Activated CD4-positive, alpha-beta T cell treated with anti-CD3 and anti-CD28 coated beads for 24 hours (primary cell): ENCODE measurements around the gene CACNA1H.

ENCODE experiments used
- DNase-seq, 2 donors: peaks; one replicate each; pipeline ENCODE4 v3.0.0-alpha.2; 2020; ENCODE audit warnings: low read depth in 2 of 2

The CACNA1H gene

DNA sequence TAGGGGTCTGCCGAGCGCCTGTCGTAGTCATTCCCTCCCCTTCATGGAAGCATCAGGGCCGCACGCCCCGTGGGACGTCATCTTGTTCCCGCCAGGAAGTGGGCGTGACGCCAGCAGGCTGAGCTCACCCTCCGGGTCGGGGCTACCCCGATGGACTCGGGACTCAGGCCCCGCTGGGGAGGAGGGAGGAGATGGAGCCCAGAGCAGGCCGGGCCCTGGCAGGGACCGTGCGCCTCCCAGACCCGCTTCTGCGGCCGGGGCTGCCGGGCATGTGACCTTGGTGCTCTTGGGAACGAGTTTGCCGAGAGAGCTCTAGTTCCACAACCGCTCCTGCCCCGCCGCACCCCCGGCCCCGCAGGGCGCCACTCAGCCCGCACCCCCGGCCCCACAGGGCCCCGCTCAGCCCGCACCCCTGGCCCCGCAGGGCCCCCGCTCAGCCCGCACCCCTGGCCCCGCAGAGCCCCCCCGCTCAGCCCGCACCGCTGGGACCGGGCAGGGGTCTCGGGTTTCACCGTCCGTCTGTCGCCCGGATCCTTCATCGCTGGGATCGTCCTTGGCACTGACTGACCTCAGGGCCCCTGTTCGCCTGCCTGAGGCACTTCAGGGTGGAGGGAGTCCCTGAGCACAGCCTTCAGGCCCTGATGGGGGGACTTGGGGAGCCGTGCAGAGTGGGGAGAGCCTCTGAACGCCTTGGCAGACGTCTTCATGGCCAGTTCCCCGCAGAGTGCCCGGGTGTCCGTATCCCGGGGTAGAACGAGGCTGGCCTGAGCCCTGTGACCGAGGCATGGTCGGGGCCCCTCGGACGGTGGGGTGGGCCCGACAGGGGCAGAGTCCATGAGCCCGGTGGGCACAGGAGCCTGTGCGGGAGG, 5.8 kb downstream of the CACNA1H start:
- DNase-seq: no peak

- DNase-seq: no peak
Observed at GRCh38 chr16:1159325-1159972, 6.5 kb downstream of the CACNA1H start.

GRCh38 chr16:1159973-1160772, 7.3 kb downstream of the CACNA1H start:
- DNase-seq: no peak

GRCh38 chr16:1160773-1161348, 8.0 kb downstream of the CACNA1H start:
- no peak for DNase-seq

DNA sequence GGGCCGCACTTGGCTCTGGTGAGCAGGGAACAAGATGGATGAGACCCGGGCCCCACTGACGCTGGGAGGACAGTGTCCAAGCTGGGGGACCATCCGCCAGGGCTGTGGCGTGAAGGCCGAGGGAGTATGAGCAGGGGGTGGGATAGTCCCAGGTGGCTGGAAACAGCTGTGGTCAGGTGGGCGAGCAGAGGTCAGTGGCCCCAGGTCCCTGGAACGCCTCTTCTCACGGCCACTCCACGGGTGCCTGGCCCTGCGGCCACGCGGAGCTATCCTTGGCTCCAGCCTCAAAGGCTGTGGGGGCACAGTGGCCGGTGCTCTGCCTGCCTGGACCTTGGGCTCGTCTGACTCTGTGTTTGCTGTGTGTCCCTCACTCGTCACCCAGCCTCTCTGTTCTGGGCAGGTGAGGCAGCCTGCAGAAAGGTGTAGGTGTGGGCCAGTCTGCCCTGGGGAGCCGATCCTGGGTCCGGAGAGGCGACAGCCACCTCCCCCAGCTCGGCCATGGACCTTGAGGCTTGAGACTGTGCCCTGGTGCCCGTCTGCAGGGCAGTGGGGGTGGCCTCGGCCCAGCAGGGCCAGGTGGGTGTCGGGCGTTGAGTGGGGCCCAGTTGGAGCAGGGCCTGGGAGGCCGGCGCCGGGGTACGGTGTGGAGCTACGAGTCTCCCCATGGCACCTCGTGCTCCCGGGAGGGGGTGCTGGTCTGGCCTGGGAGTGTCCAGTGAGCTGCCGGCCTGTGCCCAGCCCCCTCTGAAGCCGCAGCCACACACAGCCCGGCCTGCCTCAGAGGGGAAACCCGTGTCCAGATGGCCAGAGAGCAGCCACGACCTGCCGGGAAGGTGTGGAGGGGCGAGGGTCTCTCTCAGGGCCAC, 10.0 kb downstream of the CACNA1H start:
- no peak for DNase-seq

DNA sequence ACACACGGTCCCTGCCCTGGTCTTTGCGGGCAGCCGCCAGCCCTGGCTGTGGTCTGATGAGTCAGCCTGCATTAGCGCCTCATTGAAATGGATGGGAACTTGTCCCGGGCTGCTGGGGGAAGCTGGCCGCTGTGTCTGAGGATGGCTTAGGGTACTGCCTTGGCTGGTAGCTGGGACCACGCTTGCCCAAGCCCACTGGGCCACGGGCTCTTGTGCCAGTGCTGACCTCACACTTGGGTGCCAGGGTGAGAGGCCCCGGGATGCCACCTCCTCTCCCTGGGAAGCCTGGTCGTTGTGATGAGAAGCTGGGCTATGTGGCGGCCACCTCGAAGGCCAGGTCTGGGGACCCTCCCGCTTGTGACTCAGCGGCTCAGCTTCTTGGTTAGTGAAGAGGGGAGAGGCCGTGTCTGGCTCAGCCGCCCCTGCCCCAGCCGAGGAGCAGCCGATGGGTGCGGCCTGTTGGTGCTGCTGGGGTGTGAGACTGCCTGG, 10.7 kb downstream of the CACNA1H start:
- DNase-seq: no peak

DNA sequence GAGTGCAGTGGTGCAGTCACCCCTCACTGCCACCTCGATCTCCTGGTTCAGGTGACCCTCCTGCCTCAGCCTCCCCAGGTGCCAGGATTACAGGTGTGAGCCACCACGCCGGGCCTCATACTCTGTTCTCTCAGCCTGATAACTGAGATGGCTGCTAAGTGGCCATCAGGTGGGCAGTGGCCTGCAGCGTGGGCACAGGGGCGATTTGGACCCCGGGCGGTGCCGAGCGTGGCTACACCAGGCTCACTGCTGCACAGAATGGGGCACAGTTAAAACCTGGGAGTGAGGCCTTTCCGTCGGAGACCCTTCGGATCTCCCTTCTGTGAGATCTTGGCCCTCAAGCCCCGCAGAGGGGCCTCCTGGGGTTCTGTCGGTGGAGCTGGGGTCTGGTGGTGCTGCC, 11.5 kb downstream of the CACNA1H start:
- DNase-seq: no peak

DNA sequence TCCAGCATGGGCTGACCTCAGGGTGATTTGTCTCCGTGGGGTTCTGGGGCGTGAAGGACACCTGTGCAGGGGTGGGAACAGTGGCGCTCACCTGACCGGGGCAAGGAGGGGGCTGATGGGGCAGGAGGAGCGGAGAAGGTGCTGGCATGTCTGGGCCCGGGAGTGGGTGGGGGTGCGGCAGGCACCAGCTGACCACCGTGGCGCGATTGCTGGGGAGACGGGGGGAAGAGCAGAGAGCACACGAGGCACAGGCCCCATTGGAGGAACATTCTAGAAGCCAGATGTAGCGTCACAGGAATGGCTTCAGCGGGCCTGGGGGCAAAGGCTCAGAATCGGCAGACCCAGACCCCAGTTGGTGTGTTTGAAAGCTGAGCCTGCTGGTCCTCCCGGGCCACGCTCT, 12.1 kb downstream of the CACNA1H start:
- no peak for DNase-seq

DNA sequence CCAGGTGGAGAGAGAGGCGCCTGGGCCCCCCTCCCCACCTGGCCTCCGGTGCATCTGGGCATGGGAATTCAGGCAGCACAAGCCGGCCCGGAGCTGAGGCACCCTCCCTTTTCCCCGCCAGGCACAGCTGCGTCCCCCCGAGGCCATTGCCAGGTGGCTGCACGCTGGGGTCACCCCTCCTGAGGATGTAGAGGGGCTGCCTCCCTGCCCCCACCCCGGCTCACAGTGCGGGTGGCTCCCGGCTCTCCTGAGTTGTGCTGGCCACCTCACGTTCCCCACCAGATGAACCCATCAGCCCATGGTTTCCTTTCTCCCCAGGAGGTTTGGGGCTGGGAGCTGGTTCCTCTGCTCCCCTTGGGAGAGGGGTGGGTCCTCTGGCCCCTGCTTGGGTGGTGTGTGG, 12.6 kb downstream of the CACNA1H start:
- DNase-seq: no peak

DNA sequence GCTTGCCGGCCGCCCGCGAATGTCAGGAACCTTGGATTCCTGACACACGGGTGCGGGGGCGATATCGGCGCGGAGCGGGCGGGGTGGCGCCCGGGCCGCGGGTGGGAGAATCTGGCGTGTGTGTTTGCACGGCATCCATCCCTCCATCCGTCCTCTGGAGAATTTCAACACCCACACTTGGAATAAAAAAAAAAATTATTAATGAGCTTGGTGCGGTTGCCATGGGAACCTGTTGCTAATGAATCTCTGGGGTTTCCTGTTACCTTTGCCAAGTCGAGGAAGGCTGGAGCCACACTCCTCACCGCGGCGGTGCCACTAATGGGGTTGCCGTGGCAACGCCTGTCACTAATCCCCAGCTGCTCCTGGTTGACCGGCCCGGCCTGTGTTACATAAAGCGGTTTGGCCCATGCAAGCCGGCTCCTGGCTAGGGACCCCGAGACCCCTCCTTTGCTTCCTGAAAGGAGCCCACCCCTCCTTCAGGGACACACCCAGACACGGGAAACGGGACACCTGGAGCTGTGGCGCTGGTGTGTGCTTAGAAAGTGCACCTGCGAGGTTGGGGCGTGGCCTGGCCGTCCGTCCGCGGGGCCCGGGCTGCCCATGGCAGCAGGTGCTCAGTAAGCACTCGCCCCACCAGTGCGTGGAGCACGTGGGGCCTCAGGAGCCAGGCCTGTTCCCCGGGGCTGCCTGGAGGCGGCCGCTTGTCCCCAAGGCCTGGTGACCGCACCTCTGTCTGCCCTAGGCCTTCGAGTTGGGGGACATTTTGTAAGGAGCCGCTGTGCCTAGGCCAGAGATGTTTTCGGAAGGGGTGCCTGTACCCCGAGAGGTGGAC, 14.6 kb downstream of the CACNA1H start:
- DNase-seq: no peak

- DNase-seq: no peak
Observed at GRCh38 chr16:1168837-1169236, 15.9 kb downstream of the CACNA1H start.

DNA sequence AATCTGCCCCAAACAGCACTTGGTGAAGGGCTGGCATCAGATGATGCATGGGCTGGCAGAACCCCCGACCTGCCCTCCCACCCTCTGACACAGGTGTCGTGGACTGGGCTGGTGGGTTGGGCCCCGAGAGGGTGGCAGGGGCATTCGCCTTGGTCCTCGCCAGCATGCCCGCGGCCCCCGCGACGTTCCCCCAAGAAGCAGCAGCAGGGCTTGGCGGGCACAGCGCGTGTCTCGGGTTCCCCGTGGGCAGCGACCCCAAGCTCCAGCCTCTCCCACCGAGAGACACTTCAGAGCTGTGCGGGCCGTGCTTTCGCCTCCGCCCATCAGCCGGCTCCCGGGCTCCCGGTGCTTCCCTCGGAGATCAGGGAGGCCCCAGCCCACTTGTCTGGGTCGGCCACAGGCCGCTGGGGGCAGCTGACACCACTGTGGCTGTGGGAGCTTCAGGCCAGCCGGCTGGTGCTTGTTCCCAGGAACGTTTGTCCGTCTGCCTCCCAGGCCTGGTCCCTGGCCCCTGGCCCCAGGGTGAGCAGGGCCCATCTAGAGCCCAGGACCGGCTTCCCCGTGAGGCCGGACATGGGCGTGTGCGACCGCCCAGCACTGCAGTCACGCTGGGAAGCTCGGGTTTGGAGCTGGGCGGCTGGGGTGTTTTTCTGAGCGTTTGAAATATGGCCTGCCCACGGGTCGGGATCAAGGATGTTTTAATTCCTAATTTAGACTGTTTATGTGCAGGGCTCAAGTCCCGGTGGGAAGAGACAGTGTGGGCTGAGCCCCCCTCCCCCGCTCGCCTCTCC, 16.6 kb downstream of the CACNA1H start:
- no peak for DNase-seq

DNA sequence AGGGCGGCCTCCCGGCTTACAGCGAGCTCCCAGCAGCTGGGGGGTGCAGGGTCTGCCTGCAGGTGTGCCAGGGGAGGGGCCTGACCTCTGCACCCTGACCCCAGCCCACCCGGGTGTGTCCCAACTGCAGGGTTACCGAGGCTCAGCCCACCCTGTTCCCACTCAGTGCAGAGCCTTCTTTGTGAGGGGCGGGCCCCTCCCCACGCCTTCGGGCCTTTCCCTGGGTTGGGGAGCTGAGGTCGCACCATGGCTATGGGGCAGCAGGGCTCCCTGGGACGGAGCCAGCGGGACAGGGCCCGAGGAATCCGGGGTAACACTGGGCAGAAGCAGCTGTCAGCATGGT, 17.1 kb downstream of the CACNA1H start:
- no peak for DNase-seq

DNA sequence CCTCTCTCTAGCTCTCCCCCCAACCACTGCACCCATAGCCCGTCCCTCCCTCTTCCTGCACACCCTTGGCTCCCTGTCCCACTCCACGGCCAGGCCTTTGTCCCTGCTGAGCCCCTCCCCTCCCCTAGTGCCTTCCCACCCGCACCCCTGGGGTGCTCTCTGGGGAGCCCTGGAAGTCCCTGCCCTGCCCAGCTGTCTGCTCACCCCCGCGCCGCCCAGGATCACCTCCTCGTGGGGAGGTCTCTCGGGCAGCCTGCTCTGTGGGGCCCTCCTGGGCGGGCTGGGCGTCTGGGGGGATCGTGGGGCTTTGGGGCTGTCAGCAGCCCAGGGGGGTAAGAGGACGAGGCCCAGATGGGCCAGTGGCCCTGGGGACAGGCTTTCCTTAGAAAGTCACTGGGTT, 18.1 kb downstream of the CACNA1H start:
- DNase-seq: no peak

DNA sequence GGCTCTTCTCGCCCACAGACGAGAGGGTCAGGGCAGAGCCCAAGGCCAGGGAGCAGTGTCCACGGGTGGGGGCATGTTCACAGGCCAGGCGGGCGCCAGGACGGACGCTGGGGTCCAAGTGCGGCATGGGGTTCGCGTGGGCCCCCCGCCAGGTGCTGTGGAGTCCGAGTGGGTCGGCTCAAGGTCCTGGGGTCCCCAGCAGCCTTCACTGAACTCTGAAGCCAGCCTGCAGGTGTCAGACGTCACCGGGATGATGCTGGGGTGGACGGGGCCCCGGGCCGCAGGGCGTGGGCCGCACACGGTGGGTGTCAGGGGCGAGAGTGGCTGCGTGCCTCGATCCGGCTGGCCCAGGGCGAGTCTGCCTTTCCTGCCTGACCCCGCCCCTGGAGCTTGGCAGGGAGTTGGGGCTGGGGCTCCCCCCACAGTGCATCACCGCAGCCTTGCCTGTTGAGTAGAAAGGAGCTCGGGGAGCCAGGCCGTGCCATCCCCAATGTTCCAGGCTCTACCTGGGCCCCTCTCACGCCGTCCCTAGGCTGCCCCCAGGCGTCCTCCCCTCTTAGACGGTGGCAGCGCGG, 19.0 kb downstream of the CACNA1H start:
- DNase-seq: no peak

GRCh38 chr16:1172651-1173050, 19.7 kb downstream of the CACNA1H start:
- no peak for DNase-seq

DNA sequence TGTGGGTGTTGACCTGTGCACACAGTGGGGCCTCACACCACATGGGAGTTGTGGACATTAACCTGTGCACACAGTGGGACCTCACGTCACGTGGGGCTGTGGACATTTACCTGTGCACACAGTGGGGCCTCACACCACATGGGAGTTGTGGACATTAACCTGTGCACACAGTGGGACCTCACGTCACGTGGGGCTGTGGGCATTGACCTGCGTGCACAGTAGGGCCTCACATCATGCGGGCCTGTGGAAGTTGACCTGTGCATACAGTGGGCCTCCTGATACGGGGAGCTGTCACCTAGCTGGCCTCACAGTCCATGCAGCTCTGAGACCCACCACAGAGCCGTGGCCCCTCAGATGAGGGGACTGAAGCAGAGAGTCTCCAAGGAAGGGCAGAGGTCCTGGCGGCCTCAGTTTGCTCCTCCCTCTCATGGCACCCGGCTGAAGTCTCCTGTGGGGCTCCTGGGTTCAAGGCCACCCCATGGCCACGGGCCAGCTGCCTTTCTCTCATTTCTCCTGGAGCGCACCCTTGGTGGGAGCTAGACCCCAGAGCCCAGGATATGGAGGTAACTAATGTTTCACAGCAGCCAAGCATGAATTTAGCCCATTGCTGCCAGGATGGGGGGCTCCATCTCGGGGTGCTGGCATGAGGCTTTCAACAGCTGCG, 21.0 kb downstream of the CACNA1H start:
- DNase-seq: no peak
